OCI-LY3 (cell line): ENCODE data around the gene BAX.

Experiments
- H2AFZ ChIP-seq: fragments of 200-600, 300-600 bp; shearing (Covaris generic); 2 replicates; pipeline ENCODE4 v1.6.0; 2014; ENCODE audit warnings: antibody characterized with exemption, low read depth, low read length
- H3K27ac ChIP-seq: fragments of 200-600, 300-600 bp; sonication (generic); 2 replicates; pipeline ENCODE4 v1.5.1; 2014; ENCODE audit warnings: mild to moderate bottlenecking, low read length, moderate library complexity, mixed read lengths
- H3K27me3 ChIP-seq: fragments of 200-600, 300-600 bp; sonication (generic); 2 replicates; pipeline ENCODE4 v1.6.1; 2014; ENCODE audit warnings: low read depth, low read length, mixed read lengths
- H3K36me3 ChIP-seq: fragments of 200-600, 300-600 bp; sonication (generic); replicated peaks from 2 replicates; pipeline ENCODE3; 2014; ENCODE audit warnings: low read depth, low read length, mixed read lengths
- H3K4me1 ChIP-seq: fragments of 300-600, 200-600 bp; sonication (generic); 2 replicates; pipeline ENCODE4 v1.6.1; 2014; ENCODE audit warnings: low read length, mixed read lengths
- H3K4me2 ChIP-seq: fragments of 200-600, 300-600 bp; sonication (generic); 2 replicates; pipeline ENCODE4 v1.6.1; 2014; ENCODE audit warnings: low read length, mixed read lengths
- H3K4me3 ChIP-seq: fragments of 300-600, 200-600 bp; sonication (generic); 2 replicates; pipeline ENCODE4 v1.5.1; 2014; ENCODE audit warnings: antibody characterized with exemption, mild to moderate bottlenecking, low read length, moderate library complexity
- H3K79me2 ChIP-seq: fragments of 300-600, 200-600 bp; shearing (Covaris generic); 2 replicates; pipeline ENCODE4 v1.6.1; 2014; ENCODE audit warnings: mild to moderate bottlenecking, low read length, mixed read lengths
- H3K9ac ChIP-seq: fragments of 300-600, 200-600 bp; shearing (Covaris generic); 2 replicates; pipeline ENCODE4 v1.6.0; 2014; ENCODE audit warnings: mild to moderate bottlenecking, low read length, moderate library complexity
- H3K9me3 ChIP-seq: fragments of 200-600, 300-600 bp; shearing (Covaris generic); 2 replicates; pipeline ENCODE4 v1.6.1; 2014; ENCODE audit warnings: low read length, mixed read lengths; ENCODE audit not compliant: insufficient read depth
- H4K20me1 ChIP-seq: fragments of 200-600, 300-600 bp; sonication (generic); 2 replicates; pipeline ENCODE4 v1.6.1; 2016; ENCODE audit warnings: low read length, mixed read lengths; ENCODE audit not compliant: insufficient read depth
- CTCF ChIP-seq: fragments of 200-600, 300-600 bp; sonication (generic); IDR thresholded peaks from 2 replicates; pipeline ENCODE4 v1.5.1; 2014; ENCODE audit warnings: antibody characterized with exemption, low read length, low read depth
- EZH2phosphoT487 ChIP-seq: fragments of 200-600 bp; shearing (Covaris generic); IDR thresholded peaks from 2 replicates; pipeline ENCODE4 v1.6.1; 2018; ENCODE audit warnings: antibody characterized with exemption, mixed run types, low read depth

BAX gene

GRCh38 chr19:48928164-48929025 is 26.3 kb upstream of the BAX start:
- H3K9ac ChIP-seq, result no peak overlapping the region
- no peak for TF ChIP-seq CTCF
- TF ChIP-seq EZH2phosphoT487, result no peak
- H2AFZ ChIP-seq, result no peak overlapping the region
- no peaks in the 10 kb centered on the region for H4K20me1 ChIP-seq
- no peaks in the 10 kb centered on the region for H3K9me3 ChIP-seq
- no peaks in the 10 kb centered on the region for H3K36me3 ChIP-seq
- H3K27me3 ChIP-seq, result peaks cover 4% of the 10 kb centered on the region
- no peaks in the 10 kb centered on the region for H3K79me2 ChIP-seq
- no peak overlapping the region for H3K27ac ChIP-seq
- H3K4me3 ChIP-seq, result no peak overlapping the region
- H3K4me2 ChIP-seq, result no peak overlapping the region
- peaks cover 5% of the 10 kb centered on the region for H3K4me1 ChIP-seq

- TF ChIP-seq EZH2phosphoT487 (no peak), CTCF (no peak)
- H3K36me3 ChIP-seq, result no peaks in the 10 kb centered on the region
- H3K4me3 ChIP-seq, result peak within 1 kb of the TSS; percentile 82
- H3K4me1 ChIP-seq, result peaks cover 11% of the 10 kb centered on the region
- H3K27me3 ChIP-seq, result peaks cover 8% of the 10 kb centered on the region
- peak within 1 kb of the TSS; percentile 83 for H3K4me2 ChIP-seq
- no peaks in the 10 kb centered on the region for H3K9me3 ChIP-seq
- peak within 1 kb of the TSS; percentile 81 for H2AFZ ChIP-seq
- H3K9ac ChIP-seq, result peak within 1 kb of the TSS; percentile 33; the same call in 1 of the 2 replicates
- H3K27ac ChIP-seq, result no peak within 1 kb of the TSS
- H3K79me2 ChIP-seq, result no peaks in the 10 kb centered on the region
- H4K20me1 ChIP-seq, result no peaks in the 10 kb centered on the region
Observed at GRCh38 chr19:48933382-48933932, 21.2 kb upstream of the BAX start, which contains the start of gene DHDH. Gene DHDH, plus strand, starts transcription at chr19:48933699. Its CDS starts 23 bp downstream, at chr19:48933722.

GRCh38 chr19:48934837-48935236 is 19.8 kb upstream of the BAX start:
- Histone ChIP-seq H2AFZ (no peak overlapping the region), H3K4me2 (no peak overlapping the region)

More at GRCh38 chr19:48934837-48935236, 19.8 kb upstream of the BAX start:
- Histone ChIP-seq H3K36me3 (no peaks in the 10 kb centered on the region), H3K4me1 (peaks cover 11% of the 10 kb centered on the region), H4K20me1 (no peaks in the 10 kb centered on the region), H3K79me2 (no peaks in the 10 kb centered on the region), H3K9ac (no peak overlapping the region), H3K4me3 (no peak overlapping the region), H3K27me3 (peaks cover 8% of the 10 kb centered on the region), H3K27ac (no peak overlapping the region), H3K9me3 (no peaks in the 10 kb centered on the region)
- no peak for TF ChIP-seq EZH2phosphoT487
- TF ChIP-seq CTCF, result 0 out of 2 replicates have a peak, but pooled peaks have one; percentile 5
